MM.1S (cell line): ENCODE data around the gene MEGF11.

Experiments used
- EZH2phosphoT487 ChIP-seq: fragments of 300-600 bp; sonication (generic); IDR thresholded peaks from 2 replicates; pipeline ENCODE4 v1.6.1; 2018; ENCODE audit warnings: antibody characterized with exemption, low read length
- TF ChIP-seq, protein P1 (sequence below): fragments of 300-600 bp; sonication (generic); IDR thresholded peaks from 2 replicates; pipeline ENCODE4 v1.5.1; 2016; ENCODE audit warnings: antibody characterized with exemption, low read length, mixed read lengths

GRCh38 chr15:66215811-66216210, 37.7 kb downstream of the MEGF11 start:
- TF ChIP-seq, protein P1, sequence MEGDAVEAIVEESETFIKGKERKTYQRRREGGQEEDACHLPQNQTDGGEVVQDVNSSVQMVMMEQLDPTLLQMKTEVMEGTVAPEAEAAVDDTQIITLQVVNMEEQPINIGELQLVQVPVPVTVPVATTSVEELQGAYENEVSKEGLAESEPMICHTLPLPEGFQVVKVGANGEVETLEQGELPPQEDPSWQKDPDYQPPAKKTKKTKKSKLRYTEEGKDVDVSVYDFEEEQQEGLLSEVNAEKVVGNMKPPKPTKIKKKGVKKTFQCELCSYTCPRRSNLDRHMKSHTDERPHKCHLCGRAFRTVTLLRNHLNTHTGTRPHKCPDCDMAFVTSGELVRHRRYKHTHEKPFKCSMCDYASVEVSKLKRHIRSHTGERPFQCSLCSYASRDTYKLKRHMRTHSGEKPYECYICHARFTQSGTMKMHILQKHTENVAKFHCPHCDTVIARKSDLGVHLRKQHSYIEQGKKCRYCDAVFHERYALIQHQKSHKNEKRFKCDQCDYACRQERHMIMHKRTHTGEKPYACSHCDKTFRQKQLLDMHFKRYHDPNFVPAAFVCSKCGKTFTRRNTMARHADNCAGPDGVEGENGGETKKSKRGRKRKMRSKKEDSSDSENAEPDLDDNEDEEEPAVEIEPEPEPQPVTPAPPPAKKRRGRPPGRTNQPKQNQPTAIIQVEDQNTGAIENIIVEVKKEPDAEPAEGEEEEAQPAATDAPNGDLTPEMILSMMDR = no peak
- TF ChIP-seq EZH2phosphoT487 = no peak
